DND-41 (cell line): ENCODE measurements around the gene AARS1.
A peak's percentile ranks its signal among the peaks of the same experiment; 100 is the strongest.

Experiments
- ATAC-seq: fragments of 200-7000 bp; cut with Tn5 transposase; 3 replicates; pipeline ENCODE4 v1.9.1; 2021; ENCODE audit warnings: low read depth; ENCODE audit not compliant: insufficient read depth
- DNase-seq: peaks from one replicate; pipeline ENCODE4 v3.0.0-alpha.2; 2020
- H2AFZ ChIP-seq: 2 replicates; pipeline ENCODE4 v1.6.0; 2012; ENCODE audit warnings: low read depth, low read length
- H3K27ac ChIP-seq: 2 replicates; pipeline ENCODE4 v1.5.1; 2012; ENCODE audit warnings: low read length, inconsistent platforms
- H3K27me3 ChIP-seq: fragments of 200-600 bp; sonication (generic); 2 replicates; pipeline ENCODE4 v1.6.0; 2012; ENCODE audit warnings: low read length, mild to moderate bottlenecking, inconsistent platforms; ENCODE audit not compliant: insufficient read depth, poor library complexity
- H3K36me3 ChIP-seq: 2 replicates; pipeline ENCODE4 v1.5.1; 2012; ENCODE audit warnings: low read length, inconsistent platforms; ENCODE audit not compliant: insufficient read depth
- H3K4me1 ChIP-seq: 2 replicates; pipeline ENCODE4 v1.5.1; 2012; ENCODE audit warnings: mild to moderate bottlenecking, low read length; ENCODE audit not compliant: insufficient read depth
- H3K4me2 ChIP-seq: 2 replicates; pipeline ENCODE4 v1.6.0; 2012; ENCODE audit warnings: mild to moderate bottlenecking, moderate library complexity, low read length, inconsistent platforms; ENCODE audit not compliant: insufficient read depth
- H3K4me3 ChIP-seq, 2 experiments: fragments of 200-600 bp in 1 of 2; shearing (Covaris generic) in 1 of 2; 2 replicates each; pipeline ENCODE4 v1.5.1; 2012 to 2016; ENCODE audit warnings: inconsistent platforms in 2 of 2, low read length in 2 of 2, mild to moderate bottlenecking in 2 of 2, low read depth in 1 of 2, moderate library complexity in 1 of 2
- H3K79me2 ChIP-seq: 2 replicates; pipeline ENCODE4 v1.6.0; 2012; ENCODE audit warnings: low read length, inconsistent platforms; ENCODE audit not compliant: insufficient read depth
- H3K9ac ChIP-seq: 2 replicates; pipeline ENCODE4 v1.6.0; 2012; ENCODE audit warnings: low read depth, mild to moderate bottlenecking, inconsistent platforms, low read length, moderate library complexity
- H3K9me3 ChIP-seq: 2 replicates; pipeline ENCODE4 v1.5.1; 2012; ENCODE audit warnings: low read length, moderate library complexity, mild to moderate bottlenecking, inconsistent platforms; ENCODE audit not compliant: insufficient read depth, severe bottlenecking
- H4K20me1 ChIP-seq: 2 replicates; pipeline ENCODE4 v1.6.0; 2012; ENCODE audit warnings: low read length; ENCODE audit not compliant: insufficient read depth
- CTCF ChIP-seq: IDR thresholded peaks from 2 replicates; pipeline ENCODE4 v1.5.1; 2012; ENCODE audit warnings: borderline replicate concordance, low read length, moderate library complexity, mild to moderate bottlenecking; ENCODE audit not compliant: poor library complexity, severe bottlenecking; ENCODE audit errors: extremely low read depth
- EZH2 ChIP-seq: IDR thresholded peaks from 3 replicates; pipeline ENCODE4 v1.6.1; 2012; ENCODE audit warnings: borderline replicate concordance, low read depth, mild to moderate bottlenecking, moderate library complexity, low read length, inconsistent platforms; ENCODE audit not compliant: severe bottlenecking

Gene AARS1

DNA sequence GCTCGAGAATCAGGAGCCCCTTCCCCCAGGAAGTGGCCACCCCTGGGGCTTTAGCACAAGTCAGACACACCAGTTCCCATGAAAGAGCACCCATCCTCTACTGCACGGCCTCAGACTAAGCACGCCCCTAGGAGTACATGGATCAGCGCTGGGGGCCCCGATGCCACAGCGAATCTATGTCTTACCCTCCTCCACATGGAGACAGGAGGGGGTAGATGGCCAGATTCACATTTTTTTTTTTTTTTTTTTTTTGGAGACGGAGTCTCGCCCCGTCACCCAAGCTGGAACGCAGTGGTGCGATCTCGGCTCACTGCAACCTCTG, 34.4 kb downstream of the AARS1 start:
- Histone ChIP-seq H3K9ac (no peak overlapping the region), H3K4me1 (peaks cover 15% of the 10 kb centered on the region)
- DNase-seq, result no peak

DNA sequence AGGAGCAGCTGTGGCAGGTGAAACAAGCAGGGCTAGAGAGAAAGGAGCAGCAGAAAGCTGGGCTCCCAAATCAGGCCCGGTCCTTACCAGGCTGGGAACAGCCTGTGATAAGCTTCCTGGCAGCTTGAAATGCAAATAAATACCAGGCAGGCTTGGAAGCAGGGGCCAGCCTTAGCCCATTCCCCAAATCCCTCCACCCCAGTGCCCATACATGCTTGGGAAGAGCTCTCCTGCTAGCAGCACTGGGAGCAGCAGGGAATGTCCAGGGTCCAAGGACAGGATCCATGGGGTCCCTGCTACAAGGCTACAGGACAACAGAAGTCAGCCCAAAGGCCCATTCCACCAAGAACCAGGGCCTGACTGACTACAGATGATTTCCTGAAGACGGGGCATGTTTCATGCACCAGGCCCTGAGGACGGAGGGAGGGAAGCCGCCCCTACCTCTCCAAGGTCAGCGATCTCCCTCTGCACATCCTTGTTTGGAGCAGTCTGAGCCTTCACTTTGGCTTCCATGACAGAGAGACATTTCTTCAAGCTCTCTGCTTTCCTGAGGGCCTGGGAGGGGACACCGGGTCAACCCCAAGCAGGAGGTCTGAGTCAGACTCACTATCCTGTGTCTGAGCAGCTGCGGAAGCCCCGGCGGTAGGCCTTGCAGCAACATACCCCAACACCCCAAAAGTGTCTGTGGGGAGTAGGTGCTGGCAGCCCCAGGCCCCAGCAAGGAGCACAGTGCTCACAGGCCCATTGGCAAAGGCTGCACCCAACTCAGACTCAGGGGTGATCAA, 34.9 kb downstream of the AARS1 start:
- H4K20me1 ChIP-seq, result peaks cover 55% of the 10 kb centered on the region
- H3K9me3 ChIP-seq, result no peaks in the 10 kb centered on the region
- no peak overlapping the region for H3K9ac ChIP-seq
- no peak overlapping the region for H3K27ac ChIP-seq
- ATAC-seq (no peak), DNase-seq (no peak)
- no peak overlapping the region for H3K4me3 ChIP-seq
- H3K27me3 ChIP-seq, result no peaks in the 10 kb centered on the region
- no peak overlapping the region for H3K4me2 ChIP-seq
- peaks cover 21% of the 10 kb centered on the region for H3K4me1 ChIP-seq
- TF ChIP-seq EZH2 (no peak), CTCF (no peak)
- no peak overlapping the region for H2AFZ ChIP-seq
- H3K79me2 ChIP-seq, result peaks cover 35% of the 10 kb centered on the region
- peaks cover 84% of the 10 kb centered on the region for H3K36me3 ChIP-seq

More for the DNA sequence above, 34.4 kb downstream of the AARS1 start:
- TF ChIP-seq EZH2 (no peak), CTCF (no peak)
- no peak for ATAC-seq
- Histone ChIP-seq H2AFZ (no peak overlapping the region), H3K36me3 (peaks cover 85% of the 10 kb centered on the region), H3K27me3 (no peaks in the 10 kb centered on the region), H3K4me3 (no peak overlapping the region), H3K9me3 (no peaks in the 10 kb centered on the region), H3K79me2 (peaks cover 30% of the 10 kb centered on the region), H3K27ac (no peak overlapping the region), H3K4me2 (no peak overlapping the region), H4K20me1 (peaks cover 55% of the 10 kb centered on the region)

DNA sequence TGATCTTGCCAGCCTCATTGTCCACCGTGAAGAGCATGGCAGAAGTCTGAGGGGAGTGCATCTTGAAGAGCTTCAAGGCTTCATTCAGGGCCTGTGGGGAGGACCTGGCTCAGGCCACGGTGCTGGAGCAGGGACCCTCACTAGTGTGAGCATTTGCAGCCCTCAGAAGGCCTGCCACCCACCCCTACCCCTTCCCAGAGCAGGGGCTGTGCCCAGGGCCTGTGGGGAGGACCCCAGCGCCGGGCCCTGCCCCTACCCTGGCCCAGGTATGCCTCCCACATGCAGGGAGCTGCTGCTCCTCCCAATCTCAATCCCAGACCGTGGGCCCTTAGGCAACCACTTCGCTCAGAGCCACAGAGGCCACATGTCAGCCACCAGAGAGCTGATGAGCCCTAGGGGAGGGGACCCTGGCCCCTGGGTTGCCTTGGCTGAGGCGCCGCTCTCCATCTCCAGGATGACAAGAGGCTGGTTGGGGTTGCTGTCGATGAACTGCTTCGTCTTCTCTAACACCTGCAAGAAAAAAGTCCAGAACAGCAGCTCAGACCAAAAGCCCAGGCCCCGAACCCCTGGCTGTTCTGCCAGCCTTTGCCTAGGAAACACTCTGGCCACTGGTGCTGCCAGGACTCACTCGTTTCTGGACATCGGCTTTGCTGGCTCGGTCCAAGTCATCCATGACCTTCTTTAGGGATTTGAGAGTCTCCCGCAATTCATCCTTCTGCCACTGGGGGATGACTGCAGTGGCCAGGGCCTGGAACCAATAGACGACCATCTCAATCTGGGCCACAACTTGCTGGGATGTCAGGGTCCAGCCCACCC, 35.8 kb downstream of the AARS1 start:
- no peaks in the 10 kb centered on the region for H3K27me3 ChIP-seq
- DNase-seq, result peak; percentile 32
- no peak overlapping the region for H3K9ac ChIP-seq
- H2AFZ ChIP-seq, result no peak overlapping the region
- peaks cover 26% of the 10 kb centered on the region for H3K4me1 ChIP-seq
- TF ChIP-seq EZH2 (no peak), CTCF (peak; percentile 72)
- H3K9me3 ChIP-seq, result no peaks in the 10 kb centered on the region
- no peak for ATAC-seq
- H4K20me1 ChIP-seq, result peaks cover 48% of the 10 kb centered on the region
- H3K4me3 ChIP-seq, result no peak overlapping the region
- no peak overlapping the region for H3K4me2 ChIP-seq
- H3K79me2 ChIP-seq, result peaks cover 39% of the 10 kb centered on the region
- peaks cover 79% of the 10 kb centered on the region for H3K36me3 ChIP-seq
- H3K27ac ChIP-seq, result no peak overlapping the region
